H1 (cell line): ENCODE measurements around the gene FGF13. TPM values are rescaled to one million over a fixed set of nuclear protein-coding genes. Genes with fewer than 3 reads are reported as not detected.

Source experiments
- CTCF ChIA-PET: fragments of 300-600 bp; sonication (Branson Sonifier 250); formaldehyde crosslinking; loops from one replicate; lab custom pipeline; 2021; ENCODE audit not compliant: partially characterized antibody; lab: Charles Lee
- POLR2A ChIA-PET: fragments of 300-600 bp; sonication (Branson Sonifier 250); formaldehyde crosslinking; loops from one replicate; lab custom pipeline; 2021; ENCODE audit warnings: inconsistent platforms; ENCODE audit not compliant: partially characterized antibody; lab: Charles Lee
- DNase-seq, 2 experiments: peaks; one replicate each; pipeline versions ENCODE4 v3.0.0 to v3.0.0-alpha.2; 2010 to 2022; ENCODE audit warnings: low spot score in 2 of 2, low read depth in 1 of 2, mixed read lengths in 1 of 2
- FAIRE-seq: peaks from 2 replicates; lab custom pipeline; 2011; peaks lifted over from hg19 to GRCh38; lab: Jason Lieb, UNC
- H2AFZ ChIP-seq: 2 replicates; pipeline ENCODE4 v1.8.1; 2012; ENCODE audit warnings: low read length, inconsistent platforms
- H2AK5ac ChIP-seq: 2 replicates; pipeline ENCODE4 v1.6.1; 2013; ENCODE audit warnings: low read depth, low read length
- H2BK120ac ChIP-seq: replicated peaks from 2 replicates; pipeline ENCODE3; 2013; ENCODE audit warnings: low read depth, low read length, inconsistent platforms
- H2BK12ac ChIP-seq: 2 replicates; pipeline ENCODE4 v1.6.1; 2013; ENCODE audit warnings: low read depth, low read length
- H2BK15ac ChIP-seq: 2 replicates; pipeline ENCODE4 v1.6.1; 2013; ENCODE audit warnings: low read length
- H2BK20ac ChIP-seq: 2 replicates; pipeline ENCODE4 v1.6.1; 2013; ENCODE audit warnings: low read length
- H2BK5ac ChIP-seq: 2 replicates; pipeline ENCODE4 v1.6.1; 2013; ENCODE audit warnings: low read depth, low read length
- H3K14ac ChIP-seq: 2 replicates; pipeline ENCODE4 v1.6.1; 2013; ENCODE audit warnings: inconsistent platforms; ENCODE audit not compliant: insufficient read length
- H3K18ac ChIP-seq: 2 replicates; pipeline ENCODE4 v1.6.1; 2013; ENCODE audit warnings: low read length; ENCODE audit errors: extremely low read depth
- H3K23ac ChIP-seq: 2 replicates; pipeline ENCODE4 v1.6.1; 2013; ENCODE audit warnings: inconsistent platforms; ENCODE audit not compliant: insufficient read length
- H3K23me2 ChIP-seq: 2 replicates; pipeline ENCODE4 v1.6.1; 2013; ENCODE audit warnings: low read depth, low read length
- H3K27ac ChIP-seq: 2 replicates; pipeline ENCODE4 v1.6.1; 2011; ENCODE audit warnings: low read depth, low read length, inconsistent platforms
- H3K27me3 ChIP-seq, 4 experiments: replicated peaks in 1 of 4; 1 replicate in 1 of 4; 2 replicates in 3 of 4; pipeline versions ENCODE4 v1.6.1 to v1.8.1; 2011 to 2013; ENCODE audit warnings: low read length in 3 of 4, mild to moderate bottlenecking in 3 of 4, inconsistent platforms in 2 of 4, mixed read lengths in 2 of 4, moderate library complexity in 1 of 4; ENCODE audit not compliant: control insufficient read depth in 3 of 4, insufficient read depth in 3 of 4; ENCODE audit errors: extremely low read depth in 1 of 4
- H3K36me3 ChIP-seq, 4 experiments: 2 replicates each; pipeline versions ENCODE4 v1.6.1 to v1.8.1; 2011 to 2013; ENCODE audit warnings: mild to moderate bottlenecking in 4 of 4, low read length in 3 of 4, moderate library complexity in 2 of 4, control low read depth in 1 of 4, inconsistent platforms in 1 of 4; ENCODE audit not compliant: insufficient read depth in 4 of 4, control insufficient read depth in 2 of 4
- H3K4ac ChIP-seq: replicated peaks from 2 replicates; pipeline ENCODE3; 2013; ENCODE audit warnings: low read length, low read depth, mixed read lengths, inconsistent platforms; ENCODE audit not compliant: insufficient read length
- H3K4me1 ChIP-seq, 4 experiments: replicated peaks in 1 of 4; 1 replicate in 1 of 4; 2 replicates in 3 of 4; pipeline versions ENCODE4 v1.6.1 to v1.8.1; 2011 to 2013; ENCODE audit warnings: low read length in 3 of 4, inconsistent platforms in 2 of 4, mixed read lengths in 1 of 4; ENCODE audit not compliant: insufficient read depth in 4 of 4, control insufficient read depth in 3 of 4
- H3K4me2 ChIP-seq, 2 experiments: 2 replicates each; pipeline versions ENCODE4 v1.6.1 to v1.8.1; 2011 to 2013; ENCODE audit warnings: low read depth in 2 of 2, low read length in 2 of 2, control low read depth in 1 of 2, inconsistent platforms in 1 of 2, mild to moderate bottlenecking in 1 of 2; ENCODE audit not compliant: insufficient read depth in 1 of 2
- H3K4me3 ChIP-seq, 4 experiments: fragments of 200-600, 300-600 bp in 1 of 4; sonication (generic), shearing (Covaris generic), sonication (Bioruptor Twin) in 1 of 4; 2 replicates each; pipeline versions ENCODE4 v1.5.1 to v1.8.1; 2011 to 2016; ENCODE audit warnings: low read length in 4 of 4, low read depth in 3 of 4, control low read depth in 2 of 4, inconsistent platforms in 2 of 4, mild to moderate bottlenecking in 2 of 4, mixed read lengths in 1 of 4, moderate library complexity in 1 of 4; ENCODE audit not compliant: insufficient read depth in 2 of 4; ENCODE audit errors: extremely low read depth in 1 of 4
- H3K56ac ChIP-seq: replicated peaks from 2 replicates; pipeline ENCODE3; 2013; ENCODE audit warnings: low read depth, mild to moderate bottlenecking, mixed read lengths, low read length, inconsistent platforms; ENCODE audit not compliant: insufficient read length
- H3K79me1 ChIP-seq: 2 replicates; pipeline ENCODE4 v1.6.1; 2013; ENCODE audit warnings: low read depth, low read length, control low read depth
- H3K79me2 ChIP-seq, 2 experiments: 2 replicates each; pipeline versions ENCODE4 v1.6.1 to v1.8.1; 2012 to 2013; ENCODE audit warnings: low read length in 2 of 2, mild to moderate bottlenecking in 2 of 2, inconsistent platforms in 1 of 2; ENCODE audit not compliant: insufficient read depth in 2 of 2, control insufficient read depth in 1 of 2
- H3K9ac ChIP-seq, 4 experiments: replicated peaks in 1 of 4; 1 replicate in 1 of 4; 2 replicates in 3 of 4; pipeline versions ENCODE4 v1.6.1 to v1.8.1; 2011 to 2013; ENCODE audit warnings: low read depth in 3 of 4, low read length in 3 of 4, control low read depth in 2 of 4, mild to moderate bottlenecking in 2 of 4, moderate library complexity in 2 of 4, inconsistent platforms in 1 of 4; ENCODE audit errors: extremely low read depth in 1 of 4
- H3K9me3 ChIP-seq, 2 experiments: 2 replicates each; pipeline versions ENCODE4 v1.6.1 to v1.8.1; 2012 to 2013; ENCODE audit warnings: mild to moderate bottlenecking in 2 of 2, moderate library complexity in 2 of 2, control low read depth in 1 of 2, inconsistent platforms in 1 of 2, low read depth in 1 of 2, low read length in 1 of 2, mixed read lengths in 1 of 2; ENCODE audit not compliant: insufficient read depth in 2 of 2
- H4K20me1 ChIP-seq, 2 experiments: replicated peaks in 1 of 2; 2 replicates each; pipeline versions ENCODE3 to v1.8.1; 2011 to 2013; ENCODE audit warnings: inconsistent platforms in 2 of 2, low read length in 2 of 2, mild to moderate bottlenecking in 1 of 2; ENCODE audit not compliant: insufficient read depth in 2 of 2, control insufficient read depth in 1 of 2
- H4K5ac ChIP-seq: 2 replicates; pipeline ENCODE4 v1.6.1; 2013; ENCODE audit warnings: low read length, low read depth, mixed read lengths, inconsistent platforms; ENCODE audit not compliant: insufficient read length
- H4K8ac ChIP-seq: 2 replicates; pipeline ENCODE4 v1.8.0; 2013; ENCODE audit warnings: mild to moderate bottlenecking, moderate library complexity, low read length, inconsistent platforms; ENCODE audit not compliant: insufficient read depth; ENCODE audit errors: extremely low read depth
- H4K91ac ChIP-seq: replicated peaks from 2 replicates; pipeline ENCODE3; 2013; ENCODE audit warnings: low read length, mixed read lengths, inconsistent platforms; ENCODE audit not compliant: insufficient read length
- ASH2L ChIP-seq: fragments of 200-600, 300-600 bp; sonication (generic); IDR thresholded peaks from one replicate; pipeline ENCODE4 v1.7.1; 2017; ENCODE audit warnings: low read length
- CEBPB ChIP-seq: IDR thresholded peaks from 2 replicates; pipeline ENCODE4 v1.6.1; 2012; ENCODE audit warnings: low read depth, low read length
- POU5F1 ChIP-seq: IDR thresholded peaks from 2 replicates; pipeline ENCODE4 v1.6.1; 2011; ENCODE audit warnings: low read depth, mild to moderate bottlenecking, low read length, moderate library complexity
- SUZ12 ChIP-seq: fragments of 200-600 bp; sonication (generic); IDR thresholded peaks from 2 replicates; pipeline ENCODE4 v1.6.1; 2012; ENCODE audit warnings: mild to moderate bottlenecking, inconsistent platforms, low read length, moderate library complexity, mixed read lengths
- TCF12 ChIP-seq: IDR thresholded peaks from 2 replicates; pipeline ENCODE4 v1.6.1; 2011; ENCODE audit warnings: low read depth, mild to moderate bottlenecking, low read length
- ZNF274 ChIP-seq: IDR thresholded peaks from 2 replicates; pipeline ENCODE4 v1.7.0; 2012; ENCODE audit warnings: low read length, borderline replicate concordance; ENCODE audit errors: extremely low read depth
- WGBS, 2 experiments: shearing (Covaris generic) in 1 of 2; methylation state at CpG; one replicate each; pipeline versions ENCODE4 v1.1.6 to v1.1.7; 2013 to 2015; ENCODE audit warnings: low lambda C conversion rate in 2 of 2, mixed read lengths in 2 of 2, inconsistent platforms in 1 of 2, low coverage in 1 of 2, missing lambda C conversion rate in 1 of 2; ENCODE audit not compliant: insufficient replicate concordance in 2 of 2, insufficient coverage in 1 of 2, insufficient read length in 1 of 2; ENCODE audit errors: extremely low coverage in 1 of 2, missing lambda C conversion rate in 1 of 2; 5-methylcytosine and 5-hydroxymethylcytosine counted together
- polyA plus RNA-seq, 7 experiments: library from polyadenylated mRNA; depleted of rRNA in 3 of 7; stranded (reverse) in 5 of 7; unstranded in 2 of 7; fragments of >200 nt in 5 of 7; fragments of 200-250 nt in 2 of 7; gene quantifications; 1 replicate in 5 of 7; 2 replicates in 1 of 7; 4 replicates in 1 of 7; pipeline versions ENCODE4 v1.2.1 to v1.2.3, GENCODE V29; 2011 to 2013; ENCODE audit warnings: missing spikeins in 2 of 7, mixed read lengths in 2 of 7
- total RNA-seq: library from RNA; stranded (reverse); fragmentation: NEBNext Ultra II Directional; extraction: Animal tissue kit (Norgen Biotek cat#: 25700); gene quantifications from 2 replicates; pipeline ENCODE4 v1.2.1, GENCODE V29; 2021
- TF ChIP-seq, protein P1 (sequence below): IDR thresholded peaks from 2 replicates; pipeline ENCODE4 v1.6.1; 2012; ENCODE audit warnings: low read length, inconsistent platforms

FGF13 gene
- total and polyA plus RNA-seq, 2 of the 8 experiments (the other 6 are each of a cell fraction or from before 2014, with no cell fraction given): 10.1 to 36.1 TPM

DNA sequence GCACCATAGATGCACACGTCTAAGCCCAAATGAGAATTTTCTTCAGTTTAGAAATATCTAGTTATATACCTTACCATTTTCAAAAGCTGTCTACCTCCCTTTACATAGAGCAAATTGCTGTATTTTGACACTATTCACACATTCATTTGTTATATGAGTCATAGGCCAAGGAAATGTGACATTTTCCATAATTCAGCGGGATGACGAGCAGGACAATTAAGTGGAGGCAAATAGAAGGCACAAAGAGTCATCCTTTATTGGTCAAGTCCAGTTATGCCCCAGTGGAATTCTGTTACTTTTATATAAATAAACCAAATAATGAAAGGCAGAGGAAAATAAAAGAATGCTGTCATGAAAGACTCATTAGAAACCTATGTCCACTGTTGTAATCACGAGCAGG lies 27.9 kb downstream of the FGF13 start:
- POLR2A ChIA-PET: no interaction called here
- H3K79me2 ChIP-seq: no peaks in the 10 kb centered on the region
- H3K56ac ChIP-seq: no peak overlapping the region
- H3K4me2 ChIP-seq: no peak overlapping the region
- H3K18ac ChIP-seq: no peak overlapping the region
- H3K9ac ChIP-seq: no peak overlapping the region
- H2BK120ac ChIP-seq: no peak overlapping the region
- no peak overlapping the region for H3K4me3 ChIP-seq
- H3K27ac ChIP-seq: no peak overlapping the region
- no peak overlapping the region for H4K8ac ChIP-seq
- TF ChIP-seq POU5F1: no peak
- TF ChIP-seq ZNF274: no peak
- TF ChIP-seq CEBPB: no peak
- TF ChIP-seq ASH2L: no peak
- TF ChIP-seq SUZ12: no peak
- TF ChIP-seq TCF12: no peak
- TF ChIP-seq, protein P1, sequence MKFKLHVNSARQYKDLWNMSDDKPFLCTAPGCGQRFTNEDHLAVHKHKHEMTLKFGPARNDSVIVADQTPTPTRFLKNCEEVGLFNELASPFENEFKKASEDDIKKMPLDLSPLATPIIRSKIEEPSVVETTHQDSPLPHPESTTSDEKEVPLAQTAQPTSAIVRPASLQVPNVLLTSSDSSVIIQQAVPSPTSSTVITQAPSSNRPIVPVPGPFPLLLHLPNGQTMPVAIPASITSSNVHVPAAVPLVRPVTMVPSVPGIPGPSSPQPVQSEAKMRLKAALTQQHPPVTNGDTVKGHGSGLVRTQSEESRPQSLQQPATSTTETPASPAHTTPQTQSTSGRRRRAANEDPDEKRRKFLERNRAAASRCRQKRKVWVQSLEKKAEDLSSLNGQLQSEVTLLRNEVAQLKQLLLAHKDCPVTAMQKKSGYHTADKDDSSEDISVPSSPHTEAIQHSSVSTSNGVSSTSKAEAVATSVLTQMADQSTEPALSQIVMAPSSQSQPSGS: no peak
- DNase-seq (no peak), FAIRE-seq (no peak)
- H3K14ac ChIP-seq: no peak overlapping the region
- H3K36me3 ChIP-seq: no peaks in the 10 kb centered on the region
- CTCF ChIA-PET: no interaction called here
- no peaks in the 10 kb centered on the region for H3K23me2 ChIP-seq
- no peak overlapping the region for H4K91ac ChIP-seq
- WGBS, 2 experiments: 94% methylated on average over 4 of the region's 4 CpGs; no CpG with 5 or more reads in 1 of the 2 experiments
- no peaks in the 10 kb centered on the region for H3K27me3 ChIP-seq
- H3K9me3 ChIP-seq: no peaks in the 10 kb centered on the region
- no peak overlapping the region for H2BK15ac ChIP-seq
- H2BK12ac ChIP-seq: no peak overlapping the region
- H2AFZ ChIP-seq: no peak overlapping the region
- H3K23ac ChIP-seq: no peak overlapping the region
- no peak overlapping the region for H3K4ac ChIP-seq
- no peaks in the 10 kb centered on the region for H3K4me1 ChIP-seq
- no peak overlapping the region for H2AK5ac ChIP-seq
- no peaks in the 10 kb centered on the region for H4K20me1 ChIP-seq
- no peak overlapping the region for H4K5ac ChIP-seq
- H3K79me1 ChIP-seq: no peaks in the 10 kb centered on the region
- no peak overlapping the region for H2BK5ac ChIP-seq
- no peak overlapping the region for H2BK20ac ChIP-seq
